HG02885 (cell line): ENCODE measurements around the gene FANCM.
"Not testable (repeated sequence)": the region's sequence is repeated elsewhere in the genome, so short reads cannot be mapped to it uniquely, and the experiment has no call there.

Source experiments
- ATAC-seq: cut with Tn5 transposase; IDR thresholded peaks from one replicate; pipeline ENCODE4 v1.9.1; 2021; ENCODE audit warnings: mild to moderate bottlenecking; ENCODE audit not compliant: unreplicated experiment, poor library complexity

The FANCM gene

DNA sequence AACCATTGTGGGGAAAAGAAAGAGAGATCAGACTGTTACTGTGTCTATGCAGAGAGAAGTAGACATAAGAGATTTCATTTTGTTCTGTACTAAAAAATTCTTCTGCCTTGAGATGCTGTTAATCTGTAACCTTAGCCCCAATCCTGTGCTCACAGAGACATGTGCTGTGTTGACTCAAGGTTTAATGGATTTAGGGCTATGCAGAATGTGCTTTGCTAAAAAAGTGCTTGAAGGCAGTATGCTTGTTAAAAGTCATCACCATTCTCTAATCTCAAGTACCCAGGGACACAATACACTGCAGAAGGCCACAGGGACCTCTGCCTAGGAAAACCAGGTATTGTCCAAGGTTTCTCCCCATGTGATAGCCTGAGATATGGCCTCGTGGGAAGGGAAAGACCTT is 78.0 kb downstream of the FANCM start:
- not testable (repeated sequence) for ATAC-seq

DNA sequence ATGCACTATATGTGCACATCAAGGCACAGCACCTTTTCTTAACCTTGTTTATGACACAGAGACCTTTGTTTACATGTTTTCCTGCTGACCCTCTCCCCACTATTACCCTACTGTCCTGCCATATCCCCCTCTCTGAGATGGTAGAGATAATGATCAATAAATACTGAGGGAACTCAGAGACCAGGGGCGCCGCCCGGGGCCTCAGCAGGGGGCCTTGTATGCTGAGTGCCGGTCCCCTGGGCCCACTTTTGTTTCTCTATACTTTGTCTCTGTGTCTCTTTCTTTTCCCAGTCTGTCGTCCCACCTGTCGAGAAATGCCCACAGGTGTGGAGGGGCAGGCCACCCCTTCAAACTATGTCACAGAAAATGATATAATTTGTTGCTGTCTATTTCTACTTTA is 78.6 kb downstream of the FANCM start:
- not testable (repeated sequence) for ATAC-seq

GRCh38 chr14:45222485-45223262 is 86.9 kb downstream of the FANCM start:
- ATAC-seq: peak; percentile 51

GRCh38 chr14:45227566-45227965 is 91.8 kb downstream of the FANCM start:
- no peak for ATAC-seq

DNA sequence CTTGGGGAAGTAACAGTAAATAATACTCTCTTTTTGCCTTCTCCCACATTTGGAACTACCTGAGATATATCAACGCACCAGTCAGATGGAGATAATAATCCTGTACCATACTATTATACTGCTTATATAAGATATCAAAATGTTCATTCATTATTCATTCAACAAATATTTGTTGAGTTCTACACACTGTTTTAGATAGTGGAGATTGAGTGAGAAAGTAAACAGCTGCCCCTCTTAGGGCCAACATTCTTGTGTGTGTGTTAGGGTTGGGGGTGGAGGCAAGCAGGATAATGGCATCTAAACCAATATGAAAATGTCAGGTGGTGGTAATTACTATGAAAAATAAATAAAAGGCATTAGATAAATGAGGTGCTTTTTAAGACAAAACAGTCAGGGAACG is 103.3 kb downstream of the FANCM start:
- no peak for ATAC-seq

DNA sequence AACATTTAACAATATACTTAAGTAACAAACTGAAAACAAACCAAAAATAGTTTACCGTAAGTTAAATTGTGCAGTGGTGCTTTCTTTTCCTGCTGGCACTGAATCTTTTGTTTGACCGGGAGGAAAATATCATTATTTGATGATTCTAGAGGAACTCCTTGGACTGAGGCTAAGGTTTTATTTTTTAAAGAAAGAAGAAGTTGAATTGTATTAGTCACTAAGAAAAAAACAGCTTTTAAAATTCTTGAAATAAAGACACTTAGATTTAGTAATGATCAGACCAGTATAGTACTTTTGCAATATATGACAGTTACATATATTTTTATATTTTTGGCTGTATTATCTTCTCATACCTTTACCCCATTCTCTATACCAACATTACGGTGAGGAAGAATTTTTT is 107.0 kb downstream of the FANCM start:
- ATAC-seq: no peak

DNA sequence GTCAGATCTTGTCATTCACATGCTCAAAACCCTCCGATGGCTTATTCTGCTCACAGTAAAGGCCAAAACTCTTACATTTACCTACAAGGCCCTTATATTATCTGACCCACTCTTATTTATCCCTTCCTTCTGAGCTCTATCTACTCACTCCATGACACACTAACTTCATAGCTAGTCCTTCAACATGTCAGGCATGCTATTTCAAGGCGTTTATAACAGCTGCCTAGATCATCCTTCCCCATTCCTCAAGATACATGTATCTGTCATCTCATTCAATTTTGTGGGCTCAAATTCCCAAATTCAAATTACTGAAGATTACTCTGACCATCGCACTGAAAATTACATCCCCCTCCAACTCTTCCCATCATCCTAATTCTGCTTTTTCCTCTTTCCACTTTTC is 110.4 kb downstream of the FANCM start:
- no peak for ATAC-seq

GRCh38 chr14:45246691-45247090 is 111.0 kb downstream of the FANCM start:
- peak; percentile 41 for ATAC-seq

DNA sequence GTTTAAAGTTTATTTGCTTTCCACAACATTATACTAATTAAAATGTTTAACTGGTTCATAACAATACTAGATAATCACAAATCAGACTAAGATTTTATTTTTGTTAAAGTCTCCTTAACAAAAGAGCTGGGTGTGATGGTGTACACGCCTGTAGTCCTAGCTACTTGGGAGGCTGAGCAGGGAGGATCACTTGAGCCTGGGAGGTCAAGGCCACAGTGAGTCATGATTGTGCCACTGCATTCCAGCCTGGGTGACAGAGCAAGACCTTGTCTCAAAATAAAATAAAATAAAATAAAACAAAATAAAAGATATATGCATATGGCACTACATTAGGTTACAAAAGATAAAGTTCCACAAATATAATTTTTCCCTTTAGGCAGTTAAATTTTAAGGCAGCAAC is 111.7 kb downstream of the FANCM start:
- ATAC-seq: no peak

GRCh38 chr14:45249856-45250575 is 114.3 kb downstream of the FANCM start:
- peak; percentile 30 for ATAC-seq
